ENCODE data around the gene SNTG2.

Gene SNTG2

DNA sequence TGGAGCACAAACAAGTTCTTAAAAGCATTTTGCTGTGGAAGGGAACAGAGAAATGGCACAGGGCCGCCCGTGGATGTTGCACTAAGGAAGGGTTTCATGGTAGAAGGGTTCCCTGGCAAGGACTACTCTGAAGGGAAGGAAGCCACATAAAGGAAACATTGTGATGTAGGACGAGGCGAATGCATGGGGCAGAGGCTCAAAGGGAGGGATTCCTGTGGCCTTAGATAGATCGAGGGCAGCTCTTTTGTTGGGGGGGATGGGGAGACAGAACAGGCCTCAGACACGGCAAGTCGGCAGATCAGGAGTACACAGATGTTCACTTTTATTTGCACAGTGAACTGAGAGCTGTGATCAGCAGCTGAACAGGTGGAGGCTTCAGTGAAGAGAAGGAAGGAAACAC, 205.4 kb downstream of the SNTG2 start:
- H3K4me3 ChIP-seq (ENCODE audit: low read length) = no peak overlapping the region
- TF ChIP-seq, protein P1, sequence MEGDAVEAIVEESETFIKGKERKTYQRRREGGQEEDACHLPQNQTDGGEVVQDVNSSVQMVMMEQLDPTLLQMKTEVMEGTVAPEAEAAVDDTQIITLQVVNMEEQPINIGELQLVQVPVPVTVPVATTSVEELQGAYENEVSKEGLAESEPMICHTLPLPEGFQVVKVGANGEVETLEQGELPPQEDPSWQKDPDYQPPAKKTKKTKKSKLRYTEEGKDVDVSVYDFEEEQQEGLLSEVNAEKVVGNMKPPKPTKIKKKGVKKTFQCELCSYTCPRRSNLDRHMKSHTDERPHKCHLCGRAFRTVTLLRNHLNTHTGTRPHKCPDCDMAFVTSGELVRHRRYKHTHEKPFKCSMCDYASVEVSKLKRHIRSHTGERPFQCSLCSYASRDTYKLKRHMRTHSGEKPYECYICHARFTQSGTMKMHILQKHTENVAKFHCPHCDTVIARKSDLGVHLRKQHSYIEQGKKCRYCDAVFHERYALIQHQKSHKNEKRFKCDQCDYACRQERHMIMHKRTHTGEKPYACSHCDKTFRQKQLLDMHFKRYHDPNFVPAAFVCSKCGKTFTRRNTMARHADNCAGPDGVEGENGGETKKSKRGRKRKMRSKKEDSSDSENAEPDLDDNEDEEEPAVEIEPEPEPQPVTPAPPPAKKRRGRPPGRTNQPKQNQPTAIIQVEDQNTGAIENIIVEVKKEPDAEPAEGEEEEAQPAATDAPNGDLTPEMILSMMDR (IDR thresholded peaks at IDR 0.05; ENCODE audit: insufficient read depth, low read depth, low read length, missing control alignments) = no peak
- no peak for DNase-seq (ENCODE audit: low read depth)

- H3K4me3 ChIP-seq (ENCODE audit: low read length) = no peak overlapping the region
- TF ChIP-seq, protein P1 (IDR thresholded peaks at IDR 0.05; ENCODE audit: insufficient read depth, low read depth, low read length, missing control alignments) = no peak
- DNase-seq (ENCODE audit: low read depth) = no peak
Measured at GRCh38 chr2:1156531-1156930, 205.9 kb downstream of the SNTG2 start.

DNA sequence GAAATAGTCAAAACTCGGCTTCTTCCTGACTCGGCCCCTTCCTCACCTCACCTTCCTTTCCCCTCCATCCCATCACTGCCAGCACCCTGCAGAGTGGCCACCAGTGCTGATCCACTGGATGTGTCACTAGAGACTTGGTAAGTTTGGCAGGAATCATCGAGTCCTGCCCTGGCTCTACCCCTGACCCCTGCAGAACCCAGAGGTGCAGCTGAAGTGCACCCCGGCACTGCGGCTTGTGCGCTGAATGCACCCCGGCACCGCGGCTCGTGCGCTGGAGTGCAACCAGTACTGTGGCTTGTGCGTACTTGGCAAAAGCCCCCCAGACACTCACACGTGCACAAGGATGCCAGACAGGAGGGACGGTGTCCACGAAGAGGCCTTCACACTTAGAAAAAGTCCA, 206.5 kb downstream of the SNTG2 start:
- DNase-seq (ENCODE audit: low read depth) = no peak
- TF ChIP-seq, protein P1 (IDR thresholded peaks at IDR 0.05; ENCODE audit: insufficient read depth, low read depth, low read length, missing control alignments) = no peak
- H3K4me3 ChIP-seq (ENCODE audit: low read length) = no peak overlapping the region

DNA sequence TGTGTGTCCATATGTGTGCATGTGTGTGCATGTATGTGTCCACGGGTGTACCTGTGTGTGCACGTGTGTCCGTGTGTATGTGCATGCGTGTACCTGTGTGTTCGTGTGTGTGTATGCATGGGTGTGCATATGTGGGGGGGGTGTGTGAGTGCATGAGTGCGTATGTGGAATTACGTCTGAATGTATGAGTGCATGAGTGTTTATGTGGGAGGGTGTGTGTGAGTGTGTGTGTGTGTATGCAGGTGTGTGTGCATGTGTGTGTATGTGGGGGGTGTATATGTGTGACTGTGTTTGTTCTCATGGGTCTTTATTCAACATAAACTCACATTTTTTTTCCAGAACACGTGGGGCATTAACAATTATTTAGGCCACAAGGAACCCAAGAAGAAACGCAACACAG, 208.4 kb downstream of the SNTG2 start:
- DNase-seq (ENCODE audit: low read depth) = no peak
- TF ChIP-seq, protein P1 (IDR thresholded peaks at IDR 0.05; ENCODE audit: insufficient read depth, low read depth, low read length, missing control alignments) = no peak
- H3K4me3 ChIP-seq (ENCODE audit: low read length) = no peak overlapping the region

- DNase-seq (ENCODE audit: low read depth) = no peak
- H3K4me3 ChIP-seq (ENCODE audit: low read length) = no peak overlapping the region
- TF ChIP-seq, protein P1 (IDR thresholded peaks at IDR 0.05; ENCODE audit: insufficient read depth, low read depth, low read length, missing control alignments) = no peak
Measured at GRCh38 chr2:1162246-1162645, 211.6 kb downstream of the SNTG2 start.

GRCh38 chr2:1162768-1163584, 212.3 kb downstream of the SNTG2 start:
- DNase-seq (ENCODE audit: low read depth) = no peak
- no peak overlapping the region for H3K4me3 ChIP-seq (ENCODE audit: low read length)
- TF ChIP-seq, protein P1 (IDR thresholded peaks at IDR 0.05; ENCODE audit: insufficient read depth, low read depth, low read length, missing control alignments) = no peak

DNA sequence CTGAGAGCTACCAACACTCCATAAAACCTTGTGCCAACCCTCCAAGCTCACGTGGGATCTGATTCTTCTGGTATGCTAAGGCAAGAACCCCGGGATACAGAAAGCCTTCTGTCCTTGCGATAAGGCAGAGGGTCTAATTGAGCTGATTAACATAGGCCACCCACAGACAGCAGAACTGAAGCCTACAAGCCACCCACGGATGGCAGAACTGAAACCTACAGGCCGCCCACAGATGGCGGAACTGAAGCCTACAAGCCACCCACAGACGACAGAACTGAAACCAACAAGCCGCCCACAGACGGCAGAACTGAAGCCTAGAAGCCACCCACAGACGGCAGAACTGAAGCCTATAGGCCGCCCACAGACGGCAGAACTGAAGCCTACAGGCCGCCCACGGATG, 216.3 kb downstream of the SNTG2 start:
- no peak for DNase-seq (ENCODE audit: low read depth)
- TF ChIP-seq, protein P1 (IDR thresholded peaks at IDR 0.05; ENCODE audit: insufficient read depth, low read depth, low read length, missing control alignments) = no peak
- no peak overlapping the region for H3K4me3 ChIP-seq (ENCODE audit: low read length)

All from epithelial cell of esophagus (primary cell).